AG04449 (cell line): ENCODE data around the gene JRKL.

Source experiments
- CTCF ChIA-PET: fragments of 350-600 bp; formaldehyde crosslinking; extraction: SDS; loops from one replicate; lab custom pipeline; 2021; ENCODE audit warnings: antibody characterized with exemption; lab: Yijun Ruan, JAX
- POLR2A ChIA-PET: fragments of 400-600, 350-600 bp; formaldehyde crosslinking; extraction: SDS; loops from one replicate; lab custom pipeline; 2020; ENCODE audit warnings: antibody characterized with exemption, inconsistent platforms; lab: Yijun Ruan, JAX
- DNase-seq: peaks from one replicate; pipeline ENCODE4 v3.0.0-alpha.2; 2010; ENCODE audit warnings: low read depth, low spot score
- H3K4me3 ChIP-seq: 2 replicates; pipeline ENCODE4 v1.5.1; 2011; ENCODE audit warnings: low read depth, mild to moderate bottlenecking, control low read depth, low read length
- CTCF ChIP-seq: IDR thresholded peaks from one replicate; pipeline ENCODE4 v1.5.1; 2011; ENCODE audit warnings: mild to moderate bottlenecking, moderate library complexity, low read length, control low read depth, inconsistent platforms; ENCODE audit not compliant: insufficient read depth; ENCODE audit errors: missing control alignments

JRKL gene

GRCh38 chr11:96388891-96389719 is 708 bp upstream of the JRKL start:
- no peak for TF ChIP-seq CTCF
- POLR2A ChIA-PET = interaction anchor here (0.6 to 1.1 kb wide), 5 partner anchors 11 to 553 kb away, joined by 3 read pairs; partner anchors contain the start of gene MAML2
- H3K4me3 ChIP-seq = peak overlapping the region; percentile 82
- CTCF ChIA-PET = interaction anchor here (0.9 to 2.9 kb wide), 5 partner anchors 46 to 338 kb away, joined by 3 to 14 read pairs (median 3); partner anchors contain the start of gene MAML2
- DNase-seq = no peak

GRCh38 chr11:96390488-96390792 is 627 bp downstream of the JRKL start:
- no peak for TF ChIP-seq CTCF
- ChIA-PET CTCF (interaction anchor here (0.9 to 2.9 kb wide), 3 partner anchors 47 to 378 kb away, joined by 4 to 14 read pairs (median 5); partner anchors contain the start of gene MAML2), POLR2A (no interaction called here)
- no peak for DNase-seq
- peak overlapping the region; percentile 82 for H3K4me3 ChIP-seq

- no peak for TF ChIP-seq CTCF
- POLR2A ChIA-PET = no interaction called here
- no peak for DNase-seq
- H3K4me3 ChIP-seq = no peak overlapping the region
- CTCF ChIA-PET = no interaction called here
These were observed 2.0 kb downstream of the JRKL start for GRCh38 chr11:96391698-96392307.

GRCh38 chr11:96393753-96394348 is 4.0 kb downstream of the JRKL start:
- ChIA-PET CTCF (interaction anchor here (0.7 to 4.3 kb wide), 43 partner anchors 9 to 605 kb away, joined by 3 to 32 read pairs (median 4); partner anchors contain the start of genes CEP57, FAM76B and MAML2), POLR2A (interaction anchor here (0.6 kb wide), 2 partner anchors 61 to 604 kb away, joined by 3 read pairs; partner anchors contain the start of gene FAM76B)
- DNase-seq = no peak
- no peak overlapping the region for H3K4me3 ChIP-seq
- TF ChIP-seq CTCF = peak; percentile 56

- no peak for TF ChIP-seq CTCF
- no peak for DNase-seq
- no peak overlapping the region for H3K4me3 ChIP-seq
- ChIA-PET POLR2A (no interaction called here), CTCF (interaction anchor here (0.7 to 4.3 kb wide), 26 partner anchors 8 to 606 kb away, joined by 3 to 32 read pairs (median 5); partner anchors contain the start of genes CEP57 and FAM76B)
These were observed 5.0 kb downstream of the JRKL start for GRCh38 chr11:96394773-96395172.
